GM21717 (cell line): Measurements from ENCODE around the gene PTBP2.

Experiments used
- ATAC-seq: cut with Tn5 transposase; IDR thresholded peaks from one replicate; pipeline ENCODE4 v1.9.1; 2021; ENCODE audit warnings: mild to moderate bottlenecking, moderate library complexity; ENCODE audit not compliant: unreplicated experiment

PTBP2 gene

GRCh38 chr1:96721416-96722160 is at the start of gene PTBP2:
PTBP2 (plus strand) TSS chr1:96721784; CDS start chr1:96721865, 81 bp downstream.
- peak; percentile 96 for ATAC-seq

- ATAC-seq: no peak
Measured at GRCh38 chr1:96674915-96675314, 46.7 kb upstream of the PTBP2 start.

- ATAC-seq: no peak
Measured at GRCh38 chr1:96682056-96682455, 39.5 kb upstream of the PTBP2 start.

GRCh38 chr1:96683931-96684330 is 37.7 kb upstream of the PTBP2 start:
- no peak for ATAC-seq

GRCh38 chr1:96684744-96685143 is 36.8 kb upstream of the PTBP2 start:
- no peak for ATAC-seq

GRCh38 chr1:96688767-96689166 is 32.8 kb upstream of the PTBP2 start:
- ATAC-seq: no peak

- no peak for ATAC-seq
Measured at GRCh38 chr1:96695954-96696353, 25.6 kb upstream of the PTBP2 start.

- no peak for ATAC-seq
Measured at GRCh38 chr1:96698342-96698983, 23.1 kb upstream of the PTBP2 start.

GRCh38 chr1:96703186-96703585 is 18.4 kb upstream of the PTBP2 start:
- no peak for ATAC-seq

- ATAC-seq: no peak
Measured at GRCh38 chr1:96707023-96707422, 14.6 kb upstream of the PTBP2 start.

- ATAC-seq: no peak
Measured at GRCh38 chr1:96708482-96708881, 13.1 kb upstream of the PTBP2 start.

GRCh38 chr1:96710708-96711477 is 10.7 kb upstream of the PTBP2 start:
- ATAC-seq: no peak

GRCh38 chr1:96713649-96714048 is 7.9 kb upstream of the PTBP2 start:
- no peak for ATAC-seq

- ATAC-seq: no peak
Measured at GRCh38 chr1:96714881-96715280, 6.7 kb upstream of the PTBP2 start.

- no peak for ATAC-seq
Measured at GRCh38 chr1:96715482-96715881, 6.1 kb upstream of the PTBP2 start.

GRCh38 chr1:96721053-96721415 is 550 bp upstream of the PTBP2 start:
- ATAC-seq: peak; percentile 1

GRCh38 chr1:96722161-96722922 is 758 bp downstream of the PTBP2 start:
- peak; percentile 70 for ATAC-seq

- ATAC-seq: no peak
Measured at GRCh38 chr1:96722958-96723357, 1.4 kb downstream of the PTBP2 start.

GRCh38 chr1:96723377-96723776 is 1.8 kb downstream of the PTBP2 start:
- no peak for ATAC-seq

- no peak for ATAC-seq
Measured at GRCh38 chr1:96723936-96724335, 2.4 kb downstream of the PTBP2 start.

- ATAC-seq: no peak
Measured at GRCh38 chr1:96727860-96728259, 6.3 kb downstream of the PTBP2 start.
